ENCODE data around the gene ASB1. TPM values are rescaled to one million over a fixed set of nuclear protein-coding genes. Genes with fewer than 3 reads are reported as not detected.
A peak's percentile ranks its signal among the peaks of the same experiment; 100 is the strongest.
"Not testable (repeated sequence)": the region's sequence is repeated elsewhere in the genome, so short reads cannot be mapped to it uniquely, and the experiment has no call there.

Gene ASB1
- total RNA-seq, 2 donors from 2014 or later, result 19.3 to 22.4 TPM

- no peak overlapping the region for H3K4me3 ChIP-seq
Observed at GRCh38 chr2:238439917-238440316, 13.2 kb downstream of the ASB1 start.

GRCh38 chr2:238440331-238440730 lies 13.6 kb downstream of the ASB1 start:
- no peak overlapping the region for H3K9ac ChIP-seq (ENCODE audit: low read depth in 2 of 2, low read length in 2 of 2)
- H3K4me1 ChIP-seq, result no peaks in the 10 kb centered on the region
- H3K4me3 ChIP-seq, result no peak overlapping the region
- no peak overlapping the region for H3K27ac ChIP-seq
- intact Hi-C loops (cut with DNase I), result no loop called here
- TF ChIP-seq CTCF (IDR thresholded peaks at IDR 0.05), result no peak
- no peaks in the 10 kb centered on the region for H3K27me3 ChIP-seq
- no peak for DNase-seq
- peaks cover 7% of the 10 kb centered on the region for H3K36me3 ChIP-seq
- H3K9me3 ChIP-seq, result no peaks in the 10 kb centered on the region

More at GRCh38 chr2:238439917-238440316, 13.2 kb downstream of the ASB1 start:
- intact Hi-C loops (cut with DNase I), result no loop called here
- no peak for TF ChIP-seq CTCF (IDR thresholded peaks at IDR 0.05)
- no peaks in the 10 kb centered on the region for H3K27me3 ChIP-seq
- H3K27ac ChIP-seq, result no peak overlapping the region
- peaks cover 4% of the 10 kb centered on the region for H3K36me3 ChIP-seq
- DNase-seq, result no peak
- no peaks in the 10 kb centered on the region for H3K9me3 ChIP-seq
- H3K9ac ChIP-seq (ENCODE audit: low read depth in 2 of 2, low read length in 2 of 2), result no peak overlapping the region
- H3K4me1 ChIP-seq, result no peaks in the 10 kb centered on the region

GRCh38 chr2:238440767-238441166 lies 14.0 kb downstream of the ASB1 start:
- no peak for TF ChIP-seq CTCF (IDR thresholded peaks at IDR 0.05)
- Histone ChIP-seq H3K27me3 (no peaks in the 10 kb centered on the region), H3K36me3 (peaks cover 8% of the 10 kb centered on the region), H3K4me1 (no peaks in the 10 kb centered on the region), H3K9me3 (no peaks in the 10 kb centered on the region), H3K27ac (no peak overlapping the region), H3K9ac (ENCODE audit: low read depth in 2 of 2, low read length in 2 of 2) (no peak overlapping the region), H3K4me3 (no peak overlapping the region)
- no peak for DNase-seq
- intact Hi-C loops (cut with DNase I), result no loop called here

GRCh38 chr2:238441262-238442114 lies 14.8 kb downstream of the ASB1 start:
- intact Hi-C loops (cut with DNase I), result no loop called here
- Histone ChIP-seq H3K9me3 (no peaks in the 10 kb centered on the region), H3K27me3 (no peaks in the 10 kb centered on the region), H3K4me3 (no peak overlapping the region), H3K4me1 (no peaks in the 10 kb centered on the region), H3K27ac (no peak overlapping the region), H3K36me3 (peaks cover 15% of the 10 kb centered on the region), H3K9ac (ENCODE audit: low read depth in 2 of 2, low read length in 2 of 2) (no peak overlapping the region)
- TF ChIP-seq CTCF (IDR thresholded peaks at IDR 0.05), result no peak
- DNase-seq, result no peak

- H3K4me3 ChIP-seq; H3K27me3 ChIP-seq; H3K9me3 ChIP-seq; H3K27ac ChIP-seq; DNase-seq; H3K4me1 ChIP-seq; H3K9ac ChIP-seq (ENCODE audit: low read depth in 2 of 2, low read length in 2 of 2); intact Hi-C loops (cut with DNase I): not testable (repeated sequence)
- peaks cover 20% of the 10 kb centered on the region for H3K36me3 ChIP-seq
Observed at GRCh38 chr2:238442257-238442656, 15.5 kb downstream of the ASB1 start.

GRCh38 chr2:238444242-238444641 lies 17.5 kb downstream of the ASB1 start:
- no peak overlapping the region for H3K27ac ChIP-seq
- peaks cover 20% of the 10 kb centered on the region for H3K36me3 ChIP-seq
- no peak overlapping the region for H3K9ac ChIP-seq (ENCODE audit: low read depth in 2 of 2, low read length in 2 of 2)
- H3K4me3 ChIP-seq, result no peak overlapping the region
- H3K9me3 ChIP-seq, result no peaks in the 10 kb centered on the region
- no peaks in the 10 kb centered on the region for H3K4me1 ChIP-seq
- no peak for TF ChIP-seq CTCF (IDR thresholded peaks at IDR 0.05)
- DNase-seq, result peak; percentile 7
- intact Hi-C loops (cut with DNase I), result no loop called here
- no peaks in the 10 kb centered on the region for H3K27me3 ChIP-seq
